ENCODE measurements around the gene MYOF.

DNA sequence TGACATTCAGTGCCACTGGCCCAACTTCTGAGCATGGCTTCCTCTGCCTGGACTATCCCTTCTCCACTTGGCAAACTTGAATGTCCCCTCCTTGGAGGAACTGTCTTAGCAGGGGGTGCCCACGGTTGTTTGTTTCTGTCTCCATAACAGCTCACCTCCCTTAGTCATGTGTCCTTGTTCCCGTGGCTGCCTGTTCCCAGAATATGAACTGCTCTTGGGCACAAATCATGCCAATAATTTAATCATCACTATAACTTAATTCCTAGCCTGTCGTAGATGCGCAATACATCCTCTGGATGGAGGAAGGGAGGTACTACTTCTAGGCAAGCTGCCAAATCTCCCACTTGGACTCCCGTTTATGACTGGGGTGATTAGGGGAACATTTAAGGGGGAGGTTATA, 173.1 kb downstream of the MYOF start:
- TF ChIP-seq POLR2A (IDR thresholded peaks at IDR 0.05; ENCODE audit: low read length) (no peak), GATA1 (IDR thresholded peaks at IDR 0.05; ENCODE audit: low read depth, low read length) (no peak)

Data from erythroblast (primary cell).